ENCODE results near the gene HOXB1.

DNA sequence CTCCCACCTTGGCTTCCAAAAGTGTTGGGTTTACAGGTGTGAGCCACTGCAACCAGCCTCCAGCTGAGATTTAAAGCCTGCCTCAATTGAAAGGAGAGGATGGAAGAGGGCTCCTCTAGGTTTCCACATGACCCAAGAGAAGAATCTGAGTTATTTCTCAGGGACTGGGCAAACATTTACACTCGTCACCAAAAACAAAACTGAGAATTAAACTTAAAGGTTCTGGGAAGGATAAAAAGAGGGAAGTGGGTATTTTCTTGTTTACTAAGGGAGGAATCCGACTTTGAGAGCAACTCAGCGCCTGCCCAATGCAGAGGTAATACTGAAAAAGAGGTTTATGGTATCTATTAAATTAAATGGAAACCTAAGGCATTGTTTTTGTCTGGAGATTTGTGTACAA is 13.3 kb downstream of the HOXB1 start:
- TF ChIP-seq, protein P1, sequence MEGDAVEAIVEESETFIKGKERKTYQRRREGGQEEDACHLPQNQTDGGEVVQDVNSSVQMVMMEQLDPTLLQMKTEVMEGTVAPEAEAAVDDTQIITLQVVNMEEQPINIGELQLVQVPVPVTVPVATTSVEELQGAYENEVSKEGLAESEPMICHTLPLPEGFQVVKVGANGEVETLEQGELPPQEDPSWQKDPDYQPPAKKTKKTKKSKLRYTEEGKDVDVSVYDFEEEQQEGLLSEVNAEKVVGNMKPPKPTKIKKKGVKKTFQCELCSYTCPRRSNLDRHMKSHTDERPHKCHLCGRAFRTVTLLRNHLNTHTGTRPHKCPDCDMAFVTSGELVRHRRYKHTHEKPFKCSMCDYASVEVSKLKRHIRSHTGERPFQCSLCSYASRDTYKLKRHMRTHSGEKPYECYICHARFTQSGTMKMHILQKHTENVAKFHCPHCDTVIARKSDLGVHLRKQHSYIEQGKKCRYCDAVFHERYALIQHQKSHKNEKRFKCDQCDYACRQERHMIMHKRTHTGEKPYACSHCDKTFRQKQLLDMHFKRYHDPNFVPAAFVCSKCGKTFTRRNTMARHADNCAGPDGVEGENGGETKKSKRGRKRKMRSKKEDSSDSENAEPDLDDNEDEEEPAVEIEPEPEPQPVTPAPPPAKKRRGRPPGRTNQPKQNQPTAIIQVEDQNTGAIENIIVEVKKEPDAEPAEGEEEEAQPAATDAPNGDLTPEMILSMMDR (IDR thresholded peaks at IDR 0.05): no peak
- no peak for TF ChIP-seq POLR2A (IDR thresholded peaks at IDR 0.05)

Data from suprapubic skin (tissue), 3 donors.